ENCODE measurements around the gene GPR17. TPM values are rescaled to one million over a fixed set of nuclear protein-coding genes. Genes with fewer than 3 reads are reported as not detected.

The GPR17 gene
- total RNA-seq, 1 donor from 2014 or later, result not detected

DNA sequence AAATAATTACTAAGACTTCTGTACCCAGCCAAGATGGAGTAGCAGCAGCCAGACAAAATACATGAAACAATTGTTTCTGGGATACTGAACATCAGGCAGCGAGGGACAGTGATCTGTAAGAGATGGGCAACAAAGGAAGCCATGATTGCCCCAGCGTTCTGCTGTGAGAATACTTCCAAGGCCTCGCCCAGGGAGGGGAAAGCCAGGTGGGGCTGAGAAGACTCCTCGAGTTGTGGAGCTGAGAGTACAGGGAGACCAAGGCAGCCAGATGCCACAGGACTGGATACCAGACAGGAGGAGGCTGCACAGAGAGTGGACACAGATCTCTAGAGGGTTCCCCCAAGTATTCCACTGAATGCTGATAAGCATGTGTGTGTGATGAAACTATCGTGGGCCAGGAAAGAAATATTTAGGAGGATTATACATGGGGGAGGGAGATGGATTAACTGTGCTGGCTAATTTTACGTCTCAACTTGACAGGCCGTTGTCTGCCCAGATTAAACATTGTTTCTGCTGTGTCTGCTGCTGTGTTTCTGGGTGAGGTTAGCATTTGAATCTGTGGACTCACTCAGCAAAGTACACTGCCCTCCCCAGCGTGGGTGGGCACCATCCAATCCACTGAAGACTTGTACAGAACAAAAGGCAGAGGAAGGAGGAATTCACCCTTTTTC is 39.6 kb downstream of the GPR17 start:
- no peaks in the 10 kb centered on the region for H3F3A ChIP-seq (ENCODE audit: low read depth)
- no peaks in the 10 kb centered on the region for H3K4me1 ChIP-seq
- no peak overlapping the region for H3K27ac ChIP-seq
- H3K36me3 ChIP-seq, result no peaks in the 10 kb centered on the region
- H4K20me1 ChIP-seq (ENCODE audit: low read depth), result no peaks in the 10 kb centered on the region
- peak overlapping the region; percentile 34 for H2AFZ ChIP-seq (replicated peaks)
- no peak overlapping the region for H3K9ac ChIP-seq
- peaks cover 25% of the 10 kb centered on the region for H3K4me1 Mint-ChIP-seq
- no peaks in the 10 kb centered on the region for H3K9me3 ChIP-seq (ENCODE audit: low read depth)
- TF ChIP-seq EZH2phosphoT487 (IDR thresholded peaks at IDR 0.05), result no peak
- no peak for TF ChIP-seq EZH2 (IDR thresholded peaks at IDR 0.05)
- TF ChIP-seq, protein P1, sequence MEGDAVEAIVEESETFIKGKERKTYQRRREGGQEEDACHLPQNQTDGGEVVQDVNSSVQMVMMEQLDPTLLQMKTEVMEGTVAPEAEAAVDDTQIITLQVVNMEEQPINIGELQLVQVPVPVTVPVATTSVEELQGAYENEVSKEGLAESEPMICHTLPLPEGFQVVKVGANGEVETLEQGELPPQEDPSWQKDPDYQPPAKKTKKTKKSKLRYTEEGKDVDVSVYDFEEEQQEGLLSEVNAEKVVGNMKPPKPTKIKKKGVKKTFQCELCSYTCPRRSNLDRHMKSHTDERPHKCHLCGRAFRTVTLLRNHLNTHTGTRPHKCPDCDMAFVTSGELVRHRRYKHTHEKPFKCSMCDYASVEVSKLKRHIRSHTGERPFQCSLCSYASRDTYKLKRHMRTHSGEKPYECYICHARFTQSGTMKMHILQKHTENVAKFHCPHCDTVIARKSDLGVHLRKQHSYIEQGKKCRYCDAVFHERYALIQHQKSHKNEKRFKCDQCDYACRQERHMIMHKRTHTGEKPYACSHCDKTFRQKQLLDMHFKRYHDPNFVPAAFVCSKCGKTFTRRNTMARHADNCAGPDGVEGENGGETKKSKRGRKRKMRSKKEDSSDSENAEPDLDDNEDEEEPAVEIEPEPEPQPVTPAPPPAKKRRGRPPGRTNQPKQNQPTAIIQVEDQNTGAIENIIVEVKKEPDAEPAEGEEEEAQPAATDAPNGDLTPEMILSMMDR (IDR thresholded peaks at IDR 0.05), result no peak
- H3K4me3 Mint-ChIP-seq, result no peak overlapping the region
- peaks cover 8% of the 10 kb centered on the region for H3K27me3 Mint-ChIP-seq (ENCODE audit: insufficient read depth, low read depth)
- no peak overlapping the region for H3K27ac Mint-ChIP-seq
- H3K4me2 ChIP-seq, result no peak overlapping the region
- no peaks in the 10 kb centered on the region for H3K79me2 ChIP-seq (ENCODE audit: low read depth)
- no peak for DNase-seq (ENCODE audit: low spot score)
- H3K4me3 ChIP-seq, result no peak overlapping the region
- H3K9me3 Mint-ChIP-seq, result peaks cover 21% of the 10 kb centered on the region
- no peaks in the 10 kb centered on the region for H3K36me3 Mint-ChIP-seq
- no peaks in the 10 kb centered on the region for H3K27me3 ChIP-seq

DNA sequence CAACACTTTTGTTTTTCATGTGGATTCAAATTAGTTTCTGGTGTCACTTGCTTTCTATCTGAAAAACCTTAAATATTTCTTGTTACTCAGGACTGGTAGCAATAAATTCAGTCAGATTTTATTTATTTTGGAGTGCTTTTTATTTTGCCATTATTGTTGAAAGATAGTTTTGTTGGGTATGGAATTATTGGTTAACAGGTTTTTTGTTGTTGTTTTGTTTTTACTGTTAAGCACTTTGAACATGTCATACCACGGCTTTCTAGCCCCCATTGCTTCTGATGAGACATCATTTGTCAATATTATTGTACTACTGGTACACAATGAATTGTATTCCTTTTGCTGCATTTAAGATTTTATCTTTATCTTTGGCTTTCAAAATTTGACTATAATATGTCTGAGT is 42.5 kb downstream of the GPR17 start:
- Mint-ChIP-seq H3K27me3 (ENCODE audit: insufficient read depth, low read depth) (peaks cover 9% of the 10 kb centered on the region), H3K4me3 (no peak overlapping the region), H3K4me1 (peaks cover 14% of the 10 kb centered on the region), H3K36me3 (no peaks in the 10 kb centered on the region), H3K9me3 (peaks cover 34% of the 10 kb centered on the region), H3K27ac (no peak overlapping the region)
- no peak overlapping the region for H3K4me2 ChIP-seq
- H3K9me3 ChIP-seq (ENCODE audit: low read depth), result no peaks in the 10 kb centered on the region
- no peaks in the 10 kb centered on the region for H3K4me1 ChIP-seq
- H3K79me2 ChIP-seq (ENCODE audit: low read depth), result no peaks in the 10 kb centered on the region
- H2AFZ ChIP-seq (replicated peaks), result no peak overlapping the region
- TF ChIP-seq EZH2 (IDR thresholded peaks at IDR 0.05), result no peak
- TF ChIP-seq EZH2phosphoT487 (IDR thresholded peaks at IDR 0.05), result no peak
- TF ChIP-seq, protein P1 (IDR thresholded peaks at IDR 0.05), result no peak
- no peak overlapping the region for H3K9ac ChIP-seq
- no peak for DNase-seq (ENCODE audit: low spot score)
- no peaks in the 10 kb centered on the region for H4K20me1 ChIP-seq (ENCODE audit: low read depth)
- no peak overlapping the region for H3K4me3 ChIP-seq
- no peak overlapping the region for H3K27ac ChIP-seq
- no peaks in the 10 kb centered on the region for H3K27me3 ChIP-seq
- H3K36me3 ChIP-seq, result no peaks in the 10 kb centered on the region
- no peaks in the 10 kb centered on the region for H3F3A ChIP-seq (ENCODE audit: low read depth)

DNA sequence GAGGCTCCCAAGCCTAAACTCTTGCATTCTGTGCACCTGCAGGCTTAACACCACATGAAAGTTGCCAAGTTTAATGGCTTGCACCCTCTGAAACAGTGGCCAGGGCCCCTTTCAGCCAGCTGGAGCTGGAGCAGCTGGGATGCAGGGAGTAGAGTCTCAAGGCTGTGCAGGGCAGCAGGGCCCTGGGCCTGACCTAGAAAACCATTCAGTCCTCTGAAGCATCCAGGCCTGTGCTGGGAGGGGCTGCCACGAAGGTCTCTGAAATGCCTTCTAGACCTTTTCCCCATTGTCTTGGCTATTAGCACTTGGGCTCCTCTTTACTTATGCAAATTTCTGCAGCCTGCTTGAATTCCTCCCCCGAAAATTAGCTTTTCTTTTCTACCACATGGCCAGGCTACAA is 44.7 kb downstream of the GPR17 start:
- H3F3A ChIP-seq (ENCODE audit: low read depth), result no peaks in the 10 kb centered on the region
- no peaks in the 10 kb centered on the region for H4K20me1 ChIP-seq (ENCODE audit: low read depth)
- peaks cover 34% of the 10 kb centered on the region for H3K9me3 Mint-ChIP-seq
- H3K27me3 Mint-ChIP-seq (ENCODE audit: insufficient read depth, low read depth), result peaks cover 7% of the 10 kb centered on the region
- no peak overlapping the region for H3K4me2 ChIP-seq
- H3K79me2 ChIP-seq (ENCODE audit: low read depth), result no peaks in the 10 kb centered on the region
- H3K9ac ChIP-seq, result no peak overlapping the region
- no peak overlapping the region for H3K27ac Mint-ChIP-seq
- H3K4me3 ChIP-seq, result no peak overlapping the region
- peaks cover 3% of the 10 kb centered on the region for H3K4me1 ChIP-seq
- H3K27me3 ChIP-seq, result peaks cover 20% of the 10 kb centered on the region
- H2AFZ ChIP-seq (replicated peaks), result no peak overlapping the region
- H3K4me3 Mint-ChIP-seq, result no peak overlapping the region
- H3K36me3 ChIP-seq, result no peaks in the 10 kb centered on the region
- H3K27ac ChIP-seq, result no peak overlapping the region
- no peaks in the 10 kb centered on the region for H3K9me3 ChIP-seq (ENCODE audit: low read depth)
- TF ChIP-seq, protein P1 (IDR thresholded peaks at IDR 0.05), result no peak
- TF ChIP-seq EZH2 (IDR thresholded peaks at IDR 0.05), result no peak
- TF ChIP-seq EZH2phosphoT487 (IDR thresholded peaks at IDR 0.05), result no peak
- no peak for DNase-seq (ENCODE audit: low spot score)
- H3K4me1 Mint-ChIP-seq, result peaks cover 2% of the 10 kb centered on the region
- no peaks in the 10 kb centered on the region for H3K36me3 Mint-ChIP-seq
